ENCODE results near the gene MYOZ1.
A peak's percentile ranks its signal among the peaks of the same experiment; 100 is the strongest.

MYOZ1 gene

GRCh38 chr10:73590881-73591799 is 50.1 kb downstream of the MYOZ1 start, which contains the start of gene USP54:
Gene USP54 (minus strand): TSS chr10:73591342. CDS start chr10:73575658, 15,684 bp downstream.
- TF ChIP-seq ZC3H10 (CRISPR knock-in tag; IDR thresholded peaks at IDR 0.05): no peak
- TF ChIP-seq SNAI2 (CRISPR knock-in tag; IDR thresholded peaks at IDR 0.05): no peak
- no peak for TF ChIP-seq ISL1 (CRISPR knock-in tag; IDR thresholded peaks at IDR 0.05)
- TF ChIP-seq ZNF565 (CRISPR knock-in tag; conservative IDR thresholded peaks at IDR 0.05; ENCODE audit: low read depth): no peak
- no peak for TF ChIP-seq ARNTL (CRISPR knock-in tag; IDR thresholded peaks at IDR 0.05; ENCODE audit: borderline replicate concordance, low read depth)
- no peak for TF ChIP-seq BACH2 (CRISPR knock-in tag; IDR thresholded peaks at IDR 0.05; ENCODE audit: borderline replicate concordance)
- no peak for TF ChIP-seq CREB5 (CRISPR knock-in tag; IDR thresholded peaks at IDR 0.05; ENCODE audit: low read depth)
- TF ChIP-seq PPARA (CRISPR knock-in tag; IDR thresholded peaks at IDR 0.05; ENCODE audit: borderline replicate concordance): no peak
- TF ChIP-seq GLIS3 (CRISPR knock-in tag; IDR thresholded peaks at IDR 0.05): no peak
- TF ChIP-seq OSR1 (CRISPR knock-in tag; IDR thresholded peaks at IDR 0.05): no peak
- TF ChIP-seq CSDC2 (CRISPR knock-in tag; IDR thresholded peaks at IDR 0.05): no peak
- TF ChIP-seq ZFP30 (CRISPR knock-in tag; IDR thresholded peaks at IDR 0.05): no peak
- no peak for TF ChIP-seq TSHZ2 (CRISPR knock-in tag; IDR thresholded peaks at IDR 0.05)
- peak; percentile 67 for ATAC-seq

GRCh38 chr10:73589563-73590126 is 51.6 kb downstream of the MYOZ1 start:
- 0 out of 3 replicates have a peak, but pooled peaks have one; percentile 15 for ATAC-seq
- TF ChIP-seq TCF4 (CRISPR knock-in tag; IDR thresholded peaks at IDR 0.05; ENCODE audit: borderline replicate concordance) (no peak), RARB (CRISPR knock-in tag; IDR thresholded peaks at IDR 0.05) (no peak), PATZ1 (CRISPR knock-in tag; IDR thresholded peaks at IDR 0.05; ENCODE audit: borderline replicate concordance) (no peak), ZFP30 (CRISPR knock-in tag; IDR thresholded peaks at IDR 0.05) (no peak), TSHZ2 (CRISPR knock-in tag; IDR thresholded peaks at IDR 0.05) (no peak), GLIS3 (CRISPR knock-in tag; IDR thresholded peaks at IDR 0.05) (no peak), POU6F1 (CRISPR knock-in tag; IDR thresholded peaks at IDR 0.05; ENCODE audit: borderline replicate concordance, low read depth) (no peak), PPARA (CRISPR knock-in tag; IDR thresholded peaks at IDR 0.05; ENCODE audit: borderline replicate concordance) (no peak), CSRNP3 (CRISPR knock-in tag; IDR thresholded peaks at IDR 0.05) (no peak), ZC3H10 (CRISPR knock-in tag; IDR thresholded peaks at IDR 0.05) (no peak), ZNF565 (CRISPR knock-in tag; conservative IDR thresholded peaks at IDR 0.05; ENCODE audit: low read depth) (no peak), ESRRG (CRISPR knock-in tag; IDR thresholded peaks at IDR 0.05) (no peak), ARNTL (CRISPR knock-in tag; IDR thresholded peaks at IDR 0.05; ENCODE audit: borderline replicate concordance, low read depth) (no peak), TOX (CRISPR knock-in tag; IDR thresholded peaks at IDR 0.05; ENCODE audit: borderline replicate concordance) (no peak), SNAI2 (CRISPR knock-in tag; IDR thresholded peaks at IDR 0.05) (no peak)
